K562 (cell line): Measurements from ENCODE around the gene ME3. TPM values are rescaled to one million over a fixed set of nuclear protein-coding genes. Genes with fewer than 3 reads are reported as not detected.

ENCODE experiments used
- IFI16 ChIP-seq: fragments of 250-450 bp; sonication (Bioruptor Pico); IDR thresholded peaks from 2 replicates; pipeline ENCODE4 v2.1.2; 2022; ENCODE audit warnings: mild to moderate bottlenecking, inconsistent platforms
- KLF16 ChIP-seq: IDR thresholded peaks from 2 replicates; pipeline ENCODE4 v1.6.1; 2016; ENCODE audit warnings: antibody characterized with exemption
- MEF2A ChIP-seq: IDR thresholded peaks from 2 replicates; pipeline ENCODE4 v1.6.1; 2011; ENCODE audit warnings: low read depth, mild to moderate bottlenecking, low read length, moderate library complexity; ENCODE audit not compliant: control insufficient read depth
- NFIX ChIP-seq: fragments of 250-450 bp; sonication (Bioruptor Pico); IDR thresholded peaks from 2 replicates; pipeline ENCODE4 v1.4.0; 2020; ENCODE audit warnings: low read depth, mild to moderate bottlenecking, moderate library complexity
- RBM17 ChIP-seq: fragments of 200-400 bp; formaldehyde crosslinking; IDR thresholded peaks from 2 replicates; pipeline ENCODE4 v1.6.1; 2017; ENCODE audit warnings: low read depth, mild to moderate bottlenecking, low read length, borderline replicate concordance
- SRSF3 ChIP-seq: fragments of 200-400 bp; formaldehyde crosslinking; IDR thresholded peaks from 2 replicates; pipeline ENCODE4 v1.6.1; 2016; ENCODE audit warnings: mild to moderate bottlenecking, low read length, moderate library complexity; ENCODE audit not compliant: insufficient read depth
- STAG1 ChIP-seq: sonication (generic); formaldehyde crosslinking; IDR thresholded peaks from 2 replicates; pipeline ENCODE4 v1.5.0; 2020; ENCODE audit warnings: missing genetic modification reagents, borderline replicate concordance
- SUPT5H ChIP-seq: fragments of 450-650 bp; IDR thresholded peaks from 2 replicates; pipeline ENCODE4 v1.6.1; 2016
- TRIM24 ChIP-seq, 2 experiments: fragments of 450-650 bp; IDR thresholded peaks; 2 replicates each; pipeline ENCODE4 v1.6.1; 2016
- ZBTB7A ChIP-seq: IDR thresholded peaks from 2 replicates; pipeline ENCODE4 v1.6.1; 2011; ENCODE audit warnings: low read depth, mild to moderate bottlenecking, low read length, moderate library complexity, borderline replicate concordance; ENCODE audit not compliant: control insufficient read depth
- ZNF445 ChIP-seq: fragments of 250-450 bp; sonication (Bioruptor Pico); IDR thresholded peaks from 2 replicates; pipeline ENCODE4 v1.4.0; 2020; ENCODE audit warnings: low read depth, mild to moderate bottlenecking, moderate library complexity
- ZNF583 ChIP-seq: fragments of 250-450 bp; sonication (Bioruptor Pico); IDR thresholded peaks from 2 replicates; pipeline ENCODE4 v1.4.0; 2020
- polyA plus RNA-seq, 8 experiments: library from polyadenylated mRNA; depleted of rRNA in 4 of 8; stranded (reverse) in 5 of 8; unstranded in 3 of 8; fragments of >200 nt; fragmentation: Nextera tagmentation in 2 of 8; fragmentation: Illumina TruSeq in 1 of 8; extraction: Ambion mirVana in 2 of 8; extraction: Trizol in 1 of 8; gene quantifications; 2 replicates each; pipeline versions ENCODE4 v1.2.1 to v1.2.3, GENCODE V29; 2011 to 2014; ENCODE audit warnings: inconsistent platforms in 1 of 8, missing spikeins in 1 of 8
- total RNA-seq, 7 experiments: library from RNA; depleted of rRNA in 6 of 7; stranded (reverse); fragments of >200 nt in 6 of 7; fragmentation: Illumina TruSeq in 2 of 7; extraction: Trizol in 2 of 7; gene quantifications; 2 replicates each; pipeline versions ENCODE4 v1.2.1 to v1.2.3, GENCODE V29; 2011 to 2021; ENCODE audit warnings: low replicate concordance in 1 of 7
- TF ChIP-seq, protein P1 (sequence below): IDR thresholded peaks from 3 replicates; pipeline ENCODE4 v1.6.1; 2011; ENCODE audit warnings: borderline replicate concordance, mild to moderate bottlenecking, moderate library complexity; ENCODE audit not compliant: insufficient read length; ENCODE audit errors: extremely low read depth
- TF ChIP-seq, protein P2 (sequence below): fragments of 200-800 bp; sonication (Bioruptor generic); IDR thresholded peaks from 2 replicates; pipeline ENCODE4 v1.6.1; 2017; ENCODE audit warnings: missing genetic modification characterization, missing compliant biosample characterization
- TF ChIP-seq, protein P3 (sequence below): fragments of 250-450 bp; sonication (Bioruptor Pico); IDR thresholded peaks from 2 replicates; pipeline ENCODE4 v1.8.0; 2022; ENCODE audit warnings: inconsistent platforms
- TF ChIP-seq, protein P4 (sequence below): fragments of 250-450 bp; sonication (Bioruptor Pico); IDR thresholded peaks from 2 replicates; pipeline ENCODE4 v1.4.0; 2020; ENCODE audit warnings: mild to moderate bottlenecking, moderate library complexity

Gene ME3
- total and polyA plus RNA-seq, 9 of the 15 experiments (the other 6 are each of a cell fraction or from before 2014, with no cell fraction given), result not detected

DNA sequence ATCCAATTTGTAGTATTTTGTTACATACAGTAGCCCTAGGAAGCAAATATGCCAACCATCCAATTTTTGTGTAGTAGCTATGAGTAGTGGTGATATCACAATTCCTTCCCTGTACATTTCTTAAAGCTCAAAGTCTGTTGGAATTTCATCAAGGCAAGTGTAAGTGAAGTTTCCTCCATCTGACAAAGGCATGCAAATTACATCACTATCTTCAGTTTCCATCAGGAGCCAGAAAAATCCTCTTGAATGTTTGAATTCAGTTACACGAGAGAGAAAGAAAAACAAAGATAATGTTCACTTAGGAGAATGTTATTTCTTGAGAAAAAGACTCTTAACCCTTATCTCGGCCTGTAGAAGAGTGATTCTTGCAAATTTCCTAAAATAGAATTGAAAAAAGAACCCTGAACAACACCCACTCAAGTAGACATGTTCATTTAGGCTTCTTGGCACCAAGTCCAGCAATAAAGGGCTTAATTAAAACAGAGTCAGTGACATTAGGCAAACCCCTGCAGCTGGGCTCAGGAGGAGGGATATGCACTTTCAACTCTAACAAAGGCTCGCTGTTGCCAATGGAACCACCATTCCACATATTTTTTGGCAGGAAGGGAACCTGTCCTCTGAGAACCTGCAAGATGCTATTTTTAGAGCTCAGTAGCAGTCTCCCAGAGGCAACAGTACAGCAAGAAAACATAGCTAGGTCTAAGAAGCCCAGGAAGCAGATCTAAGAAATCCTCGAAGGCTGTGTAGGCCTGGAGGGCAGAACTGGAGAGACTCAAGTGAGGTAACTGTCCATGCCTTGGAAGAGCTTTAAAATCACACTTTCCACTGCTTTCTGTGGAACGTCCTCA lies 153.1 kb downstream of the ME3 start (continued):
- TF ChIP-seq MEF2A (peak; percentile 91), KLF16 (no peak), ZNF445 (CRISPR knock-in tag) (no peak), ZNF583 (CRISPR knock-in tag) (no peak), STAG1 (CRISPR knock-in tag) (no peak), TRIM24 (IDR thresholded peaks at IDR 0.05) (no peak), ZBTB7A (no peak), RBM17 (no peak), NFIX (CRISPR knock-in tag) (no peak), SRSF3 (no peak), IFI16 (no peak), SUPT5H (no peak)
- TF ChIP-seq, protein P1, sequence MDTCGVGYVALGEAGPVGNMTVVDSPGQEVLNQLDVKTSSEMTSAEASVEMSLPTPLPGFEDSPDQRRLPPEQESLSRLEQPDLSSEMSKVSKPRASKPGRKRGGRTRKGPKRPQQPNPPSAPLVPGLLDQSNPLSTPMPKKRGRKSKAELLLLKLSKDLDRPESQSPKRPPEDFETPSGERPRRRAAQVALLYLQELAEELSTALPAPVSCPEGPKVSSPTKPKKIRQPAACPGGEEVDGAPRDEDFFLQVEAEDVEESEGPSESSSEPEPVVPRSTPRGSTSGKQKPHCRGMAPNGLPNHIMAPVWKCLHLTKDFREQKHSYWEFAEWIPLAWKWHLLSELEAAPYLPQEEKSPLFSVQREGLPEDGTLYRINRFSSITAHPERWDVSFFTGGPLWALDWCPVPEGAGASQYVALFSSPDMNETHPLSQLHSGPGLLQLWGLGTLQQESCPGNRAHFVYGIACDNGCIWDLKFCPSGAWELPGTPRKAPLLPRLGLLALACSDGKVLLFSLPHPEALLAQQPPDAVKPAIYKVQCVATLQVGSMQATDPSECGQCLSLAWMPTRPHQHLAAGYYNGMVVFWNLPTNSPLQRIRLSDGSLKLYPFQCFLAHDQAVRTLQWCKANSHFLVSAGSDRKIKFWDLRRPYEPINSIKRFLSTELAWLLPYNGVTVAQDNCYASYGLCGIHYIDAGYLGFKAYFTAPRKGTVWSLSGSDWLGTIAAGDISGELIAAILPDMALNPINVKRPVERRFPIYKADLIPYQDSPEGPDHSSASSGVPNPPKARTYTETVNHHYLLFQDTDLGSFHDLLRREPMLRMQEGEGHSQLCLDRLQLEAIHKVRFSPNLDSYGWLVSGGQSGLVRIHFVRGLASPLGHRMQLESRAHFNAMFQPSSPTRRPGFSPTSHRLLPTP, result no peak
- TF ChIP-seq, protein P2, sequence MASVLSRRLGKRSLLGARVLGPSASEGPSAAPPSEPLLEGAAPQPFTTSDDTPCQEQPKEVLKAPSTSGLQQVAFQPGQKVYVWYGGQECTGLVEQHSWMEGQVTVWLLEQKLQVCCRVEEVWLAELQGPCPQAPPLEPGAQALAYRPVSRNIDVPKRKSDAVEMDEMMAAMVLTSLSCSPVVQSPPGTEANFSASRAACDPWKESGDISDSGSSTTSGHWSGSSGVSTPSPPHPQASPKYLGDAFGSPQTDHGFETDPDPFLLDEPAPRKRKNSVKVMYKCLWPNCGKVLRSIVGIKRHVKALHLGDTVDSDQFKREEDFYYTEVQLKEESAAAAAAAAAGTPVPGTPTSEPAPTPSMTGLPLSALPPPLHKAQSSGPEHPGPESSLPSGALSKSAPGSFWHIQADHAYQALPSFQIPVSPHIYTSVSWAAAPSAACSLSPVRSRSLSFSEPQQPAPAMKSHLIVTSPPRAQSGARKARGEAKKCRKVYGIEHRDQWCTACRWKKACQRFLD (CRISPR knock-in tag), result no peak
- TF ChIP-seq, protein P3, sequence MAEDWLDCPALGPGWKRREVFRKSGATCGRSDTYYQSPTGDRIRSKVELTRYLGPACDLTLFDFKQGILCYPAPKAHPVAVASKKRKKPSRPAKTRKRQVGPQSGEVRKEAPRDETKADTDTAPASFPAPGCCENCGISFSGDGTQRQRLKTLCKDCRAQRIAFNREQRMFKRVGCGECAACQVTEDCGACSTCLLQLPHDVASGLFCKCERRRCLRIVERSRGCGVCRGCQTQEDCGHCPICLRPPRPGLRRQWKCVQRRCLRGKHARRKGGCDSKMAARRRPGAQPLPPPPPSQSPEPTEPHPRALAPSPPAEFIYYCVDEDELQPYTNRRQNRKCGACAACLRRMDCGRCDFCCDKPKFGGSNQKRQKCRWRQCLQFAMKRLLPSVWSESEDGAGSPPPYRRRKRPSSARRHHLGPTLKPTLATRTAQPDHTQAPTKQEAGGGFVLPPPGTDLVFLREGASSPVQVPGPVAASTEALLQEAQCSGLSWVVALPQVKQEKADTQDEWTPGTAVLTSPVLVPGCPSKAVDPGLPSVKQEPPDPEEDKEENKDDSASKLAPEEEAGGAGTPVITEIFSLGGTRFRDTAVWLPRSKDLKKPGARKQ, result no peak
- TF ChIP-seq, protein P4, sequence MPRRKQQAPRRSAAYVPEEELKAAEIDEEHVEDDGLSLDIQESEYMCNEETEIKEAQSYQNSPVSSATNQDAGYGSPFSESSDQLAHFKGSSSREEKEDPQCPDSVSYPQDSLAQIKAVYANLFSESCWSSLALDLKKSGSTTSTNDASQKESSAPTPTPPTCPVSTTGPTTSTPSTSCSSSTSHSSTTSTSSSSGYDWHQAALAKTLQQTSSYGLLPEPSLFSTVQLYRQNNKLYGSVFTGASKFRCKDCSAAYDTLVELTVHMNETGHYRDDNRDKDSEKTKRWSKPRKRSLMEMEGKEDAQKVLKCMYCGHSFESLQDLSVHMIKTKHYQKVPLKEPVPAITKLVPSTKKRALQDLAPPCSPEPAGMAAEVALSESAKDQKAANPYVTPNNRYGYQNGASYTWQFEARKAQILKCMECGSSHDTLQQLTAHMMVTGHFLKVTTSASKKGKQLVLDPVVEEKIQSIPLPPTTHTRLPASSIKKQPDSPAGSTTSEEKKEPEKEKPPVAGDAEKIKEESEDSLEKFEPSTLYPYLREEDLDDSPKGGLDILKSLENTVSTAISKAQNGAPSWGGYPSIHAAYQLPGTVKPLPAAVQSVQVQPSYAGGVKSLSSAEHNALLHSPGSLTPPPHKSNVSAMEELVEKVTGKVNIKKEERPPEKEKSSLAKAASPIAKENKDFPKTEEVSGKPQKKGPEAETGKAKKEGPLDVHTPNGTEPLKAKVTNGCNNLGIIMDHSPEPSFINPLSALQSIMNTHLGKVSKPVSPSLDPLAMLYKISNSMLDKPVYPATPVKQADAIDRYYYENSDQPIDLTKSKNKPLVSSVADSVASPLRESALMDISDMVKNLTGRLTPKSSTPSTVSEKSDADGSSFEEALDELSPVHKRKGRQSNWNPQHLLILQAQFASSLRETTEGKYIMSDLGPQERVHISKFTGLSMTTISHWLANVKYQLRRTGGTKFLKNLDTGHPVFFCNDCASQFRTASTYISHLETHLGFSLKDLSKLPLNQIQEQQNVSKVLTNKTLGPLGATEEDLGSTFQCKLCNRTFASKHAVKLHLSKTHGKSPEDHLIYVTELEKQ, result no peak
